Inflammatory macrophage (primary cell): Measurements from ENCODE around the gene PRRC1.
A peak's percentile ranks its signal among the peaks of the same experiment; 100 is the strongest.

ENCODE experiments used
- DNase-seq, 2 donors: peaks; one replicate each; pipeline ENCODE4 v3.0.0-alpha.2; 2020 to 2022

Gene PRRC1

GRCh38 chr5:127581450-127581849, 64.0 kb downstream of the PRRC1 start:
- no peak for DNase-seq

GRCh38 chr5:127582773-127583370, 65.4 kb downstream of the PRRC1 start:
- peak; percentile 37 to 39 for DNase-seq

GRCh38 chr5:127583866-127584265, 66.4 kb downstream of the PRRC1 start:
- peak; percentile 18 to 35 for DNase-seq

GRCh38 chr5:127585661-127586060, 68.2 kb downstream of the PRRC1 start:
- no peak for DNase-seq

GRCh38 chr5:127586066-127586770, 68.8 kb downstream of the PRRC1 start:
- no peak for DNase-seq

GRCh38 chr5:127586811-127587210, 69.4 kb downstream of the PRRC1 start:
- DNase-seq, result no peak

- no peak for DNase-seq
Observed at GRCh38 chr5:127587246-127587917, 69.9 kb downstream of the PRRC1 start.

GRCh38 chr5:127588368-127588767, 70.9 kb downstream of the PRRC1 start:
- no peak for DNase-seq

GRCh38 chr5:127589309-127590030, 72.0 kb downstream of the PRRC1 start:
- no peak for DNase-seq

- DNase-seq, result no peak
Observed at GRCh38 chr5:127590156-127590722, 72.8 kb downstream of the PRRC1 start.

- DNase-seq, result no peak
Observed at GRCh38 chr5:127595484-127596368, 78.3 kb downstream of the PRRC1 start.

GRCh38 chr5:127596501-127596900, 79.1 kb downstream of the PRRC1 start:
- no peak for DNase-seq

- no peak for DNase-seq
Observed at GRCh38 chr5:127599320-127599719, 81.9 kb downstream of the PRRC1 start.

- no peak for DNase-seq
Observed at GRCh38 chr5:127599847-127600246, 82.4 kb downstream of the PRRC1 start.

- DNase-seq, result no peak
Observed at GRCh38 chr5:127601111-127601510, 83.7 kb downstream of the PRRC1 start.

- DNase-seq, result no peak
Observed at GRCh38 chr5:127601601-127602000, 84.2 kb downstream of the PRRC1 start.

- no peak for DNase-seq
Observed at GRCh38 chr5:127602481-127602880, 85.0 kb downstream of the PRRC1 start.

- DNase-seq, result no peak
Observed at GRCh38 chr5:127602896-127603844, 85.7 kb downstream of the PRRC1 start.
